DND-41 (cell line): ENCODE results near the gene TROAP.

Experiments used
- ATAC-seq: fragments of 200-7000 bp; cut with Tn5 transposase; 3 replicates; pipeline ENCODE4 v1.9.1; 2021; ENCODE audit warnings: low read depth; ENCODE audit not compliant: insufficient read depth
- DNase-seq: peaks from one replicate; pipeline ENCODE4 v3.0.0-alpha.2; 2020
- H2AFZ ChIP-seq: 2 replicates; pipeline ENCODE4 v1.6.0; 2012; ENCODE audit warnings: low read depth, low read length
- H3K27ac ChIP-seq: 2 replicates; pipeline ENCODE4 v1.5.1; 2012; ENCODE audit warnings: low read length, inconsistent platforms
- H3K27me3 ChIP-seq: fragments of 200-600 bp; sonication (generic); 2 replicates; pipeline ENCODE4 v1.6.0; 2012; ENCODE audit warnings: low read length, mild to moderate bottlenecking, inconsistent platforms; ENCODE audit not compliant: insufficient read depth, poor library complexity
- H3K36me3 ChIP-seq: 2 replicates; pipeline ENCODE4 v1.5.1; 2012; ENCODE audit warnings: low read length, inconsistent platforms; ENCODE audit not compliant: insufficient read depth
- H3K4me1 ChIP-seq: 2 replicates; pipeline ENCODE4 v1.5.1; 2012; ENCODE audit warnings: mild to moderate bottlenecking, low read length; ENCODE audit not compliant: insufficient read depth
- H3K4me2 ChIP-seq: 2 replicates; pipeline ENCODE4 v1.6.0; 2012; ENCODE audit warnings: mild to moderate bottlenecking, moderate library complexity, low read length, inconsistent platforms; ENCODE audit not compliant: insufficient read depth
- H3K4me3 ChIP-seq, 2 experiments: fragments of 200-600 bp in 1 of 2; shearing (Covaris generic) in 1 of 2; 2 replicates each; pipeline ENCODE4 v1.5.1; 2012 to 2016; ENCODE audit warnings: inconsistent platforms in 2 of 2, low read length in 2 of 2, mild to moderate bottlenecking in 2 of 2, low read depth in 1 of 2, moderate library complexity in 1 of 2
- H3K79me2 ChIP-seq: 2 replicates; pipeline ENCODE4 v1.6.0; 2012; ENCODE audit warnings: low read length, inconsistent platforms; ENCODE audit not compliant: insufficient read depth
- H3K9ac ChIP-seq: 2 replicates; pipeline ENCODE4 v1.6.0; 2012; ENCODE audit warnings: low read depth, mild to moderate bottlenecking, inconsistent platforms, low read length, moderate library complexity
- H3K9me3 ChIP-seq: 2 replicates; pipeline ENCODE4 v1.5.1; 2012; ENCODE audit warnings: low read length, moderate library complexity, mild to moderate bottlenecking, inconsistent platforms; ENCODE audit not compliant: insufficient read depth, severe bottlenecking
- H4K20me1 ChIP-seq: 2 replicates; pipeline ENCODE4 v1.6.0; 2012; ENCODE audit warnings: low read length; ENCODE audit not compliant: insufficient read depth
- EZH2 ChIP-seq: IDR thresholded peaks from 3 replicates; pipeline ENCODE4 v1.6.1; 2012; ENCODE audit warnings: borderline replicate concordance, low read depth, mild to moderate bottlenecking, moderate library complexity, low read length, inconsistent platforms; ENCODE audit not compliant: severe bottlenecking
- TF ChIP-seq, protein P1 (sequence below): IDR thresholded peaks from 2 replicates; pipeline ENCODE4 v1.5.1; 2012; ENCODE audit warnings: borderline replicate concordance, low read length, moderate library complexity, mild to moderate bottlenecking; ENCODE audit not compliant: poor library complexity, severe bottlenecking; ENCODE audit errors: extremely low read depth

The TROAP gene

DNA sequence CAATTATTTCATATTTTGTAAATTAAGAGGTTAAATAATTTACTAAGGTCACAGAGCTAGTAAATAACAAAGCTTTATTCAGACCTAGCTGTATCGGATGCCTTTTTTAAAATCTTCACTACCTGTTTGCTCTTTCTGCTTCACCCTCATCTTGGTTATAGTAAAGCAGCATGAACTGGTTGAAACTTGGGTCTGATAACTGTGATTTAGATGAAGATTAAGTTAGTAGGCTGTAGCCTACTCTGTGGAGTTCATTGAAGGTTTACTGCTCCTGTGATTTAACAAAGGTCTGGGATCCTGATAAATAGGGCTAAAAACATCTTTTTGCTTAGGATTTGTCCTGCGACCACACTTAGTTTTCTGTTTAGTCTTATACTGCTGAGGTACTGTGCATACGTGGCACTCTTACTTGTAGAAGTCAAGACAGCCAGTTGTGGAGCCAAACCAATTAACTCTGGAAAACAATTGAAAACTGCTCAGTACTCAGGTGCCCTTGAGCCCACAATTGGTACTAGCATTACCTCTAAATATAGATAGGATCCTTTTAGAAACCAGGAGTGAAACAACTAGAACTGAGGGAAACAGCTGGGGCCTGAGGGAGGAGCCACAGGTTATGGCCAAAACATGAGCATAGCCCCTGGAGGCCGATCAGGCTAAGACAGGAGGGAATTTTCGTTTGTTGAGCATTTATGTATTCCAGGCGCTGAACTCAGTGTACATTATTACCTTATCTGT, 46.5 kb downstream of the TROAP start:
- Histone ChIP-seq H3K36me3 (peaks cover 8% of the 10 kb centered on the region), H3K9me3 (no peaks in the 10 kb centered on the region), H3K9ac (no peak overlapping the region), H3K4me2 (peak overlapping the region; percentile 25; the same call in 1 of the 2 replicates), H3K79me2 (peaks cover 81% of the 10 kb centered on the region), H3K4me1 (peaks cover 35% of the 10 kb centered on the region), H2AFZ (no peak overlapping the region), H3K27me3 (no peaks in the 10 kb centered on the region), H4K20me1 (no peaks in the 10 kb centered on the region; the same call in 1 of the 2 replicates), H3K27ac (no peak overlapping the region), H3K4me3 (no peak overlapping the region)
- TF ChIP-seq EZH2, result no peak
- TF ChIP-seq, protein P1, sequence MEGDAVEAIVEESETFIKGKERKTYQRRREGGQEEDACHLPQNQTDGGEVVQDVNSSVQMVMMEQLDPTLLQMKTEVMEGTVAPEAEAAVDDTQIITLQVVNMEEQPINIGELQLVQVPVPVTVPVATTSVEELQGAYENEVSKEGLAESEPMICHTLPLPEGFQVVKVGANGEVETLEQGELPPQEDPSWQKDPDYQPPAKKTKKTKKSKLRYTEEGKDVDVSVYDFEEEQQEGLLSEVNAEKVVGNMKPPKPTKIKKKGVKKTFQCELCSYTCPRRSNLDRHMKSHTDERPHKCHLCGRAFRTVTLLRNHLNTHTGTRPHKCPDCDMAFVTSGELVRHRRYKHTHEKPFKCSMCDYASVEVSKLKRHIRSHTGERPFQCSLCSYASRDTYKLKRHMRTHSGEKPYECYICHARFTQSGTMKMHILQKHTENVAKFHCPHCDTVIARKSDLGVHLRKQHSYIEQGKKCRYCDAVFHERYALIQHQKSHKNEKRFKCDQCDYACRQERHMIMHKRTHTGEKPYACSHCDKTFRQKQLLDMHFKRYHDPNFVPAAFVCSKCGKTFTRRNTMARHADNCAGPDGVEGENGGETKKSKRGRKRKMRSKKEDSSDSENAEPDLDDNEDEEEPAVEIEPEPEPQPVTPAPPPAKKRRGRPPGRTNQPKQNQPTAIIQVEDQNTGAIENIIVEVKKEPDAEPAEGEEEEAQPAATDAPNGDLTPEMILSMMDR, result peak; percentile 9
- peak; percentile 26 for DNase-seq
- no peak for ATAC-seq

DNA sequence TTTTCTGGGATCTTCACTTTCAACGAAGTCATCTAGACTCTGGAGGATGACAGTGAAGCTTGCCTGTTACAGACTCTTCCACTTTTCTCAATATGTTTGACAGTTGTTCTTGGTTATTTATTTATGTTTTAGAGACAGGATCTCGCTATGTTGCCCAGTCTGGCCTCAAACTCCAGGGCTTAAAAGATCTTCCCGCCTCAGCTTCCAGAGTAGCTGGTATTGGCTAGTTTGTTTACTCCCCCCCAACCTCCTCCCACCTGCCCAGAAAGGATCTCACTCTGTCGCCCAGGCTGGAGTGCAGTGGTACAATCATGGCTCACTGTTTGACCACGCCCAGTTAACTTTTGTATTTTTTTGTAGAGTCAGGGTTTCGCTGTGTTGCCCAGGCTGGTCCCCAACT, 47.5 kb downstream of the TROAP start:
- H4K20me1 ChIP-seq, result no peaks in the 10 kb centered on the region; the same call in 1 of the 2 replicates

DNA sequence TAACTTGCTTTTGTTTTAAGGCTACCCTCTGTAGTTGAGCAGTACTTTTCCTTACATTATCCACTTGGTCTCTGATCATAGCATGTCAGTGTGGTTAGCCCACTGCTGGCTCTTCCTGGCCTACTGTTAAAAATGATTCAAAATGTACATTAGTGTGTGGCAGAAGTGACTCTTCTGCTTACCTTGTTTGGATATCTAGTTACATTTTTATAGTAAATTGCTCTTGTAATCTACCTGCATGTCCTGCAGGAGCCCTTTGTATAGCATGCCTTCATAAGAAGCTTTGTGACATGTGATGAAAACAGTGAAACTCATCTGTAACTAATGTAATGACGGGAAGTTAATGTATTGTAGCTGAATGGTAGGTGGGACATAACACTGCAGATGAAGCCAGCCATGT, 52.4 kb downstream of the TROAP start:
- Histone ChIP-seq H3K4me1 (no peaks in the 10 kb centered on the region; the same call in 1 of the 2 replicates), H4K20me1 (peaks cover 4% of the 10 kb centered on the region; the same call in 1 of the 2 replicates), H2AFZ (no peak overlapping the region), H3K79me2 (peaks cover 88% of the 10 kb centered on the region), H3K27me3 (no peaks in the 10 kb centered on the region), H3K9ac (no peak overlapping the region), H3K4me2 (no peak overlapping the region), H3K9me3 (no peaks in the 10 kb centered on the region), H3K4me3 (no peak overlapping the region), H3K27ac (no peak overlapping the region), H3K36me3 (peaks cover 8% of the 10 kb centered on the region)
- ATAC-seq (no peak), DNase-seq (no peak)
- TF ChIP-seq, protein P1, result no peak
- TF ChIP-seq EZH2, result no peak

More for the DNA sequence above, 47.5 kb downstream of the TROAP start:
- Histone ChIP-seq H3K27me3 (no peaks in the 10 kb centered on the region), H3K9me3 (no peaks in the 10 kb centered on the region), H3K4me1 (peaks cover 31% of the 10 kb centered on the region), H3K27ac (no peak overlapping the region), H3K4me2 (no peak overlapping the region), H2AFZ (no peak overlapping the region), H3K4me3 (no peak overlapping the region), H3K36me3 (peaks cover 8% of the 10 kb centered on the region), H3K9ac (no peak overlapping the region), H3K79me2 (peaks cover 87% of the 10 kb centered on the region)
- DNase-seq (no peak), ATAC-seq (no peak)
- no peak for TF ChIP-seq EZH2
- TF ChIP-seq, protein P1, result no peak
